Uterus (tissue), 2 donors: ENCODE measurements around the gene DENND2A.

Source experiments
- POLR2A ChIP-seq, 2 donors: fragments of 450-650 bp; IDR thresholded peaks; one replicate each; pipeline ENCODE4 v1.6.1; 2016; ENCODE audit warnings: antibody characterized with exemption in 2 of 2, mild to moderate bottlenecking in 1 of 2, moderate library complexity in 1 of 2
- TF ChIP-seq, protein P1 (sequence below), 4 experiments: fragments of 200-600 bp in 2 of 4; fragments of 450-650 bp in 2 of 4; sonication (generic) in 2 of 4; IDR thresholded peaks; one replicate each; pipeline ENCODE4 v1.5.1; 2016 to 2019; ENCODE audit warnings: antibody characterized with exemption in 4 of 4, mild to moderate bottlenecking in 2 of 4, moderate library complexity in 1 of 4

GRCh38 chr7:140485500-140486265 lies 154.9 kb downstream of the DENND2A start:
- TF ChIP-seq, protein P1, sequence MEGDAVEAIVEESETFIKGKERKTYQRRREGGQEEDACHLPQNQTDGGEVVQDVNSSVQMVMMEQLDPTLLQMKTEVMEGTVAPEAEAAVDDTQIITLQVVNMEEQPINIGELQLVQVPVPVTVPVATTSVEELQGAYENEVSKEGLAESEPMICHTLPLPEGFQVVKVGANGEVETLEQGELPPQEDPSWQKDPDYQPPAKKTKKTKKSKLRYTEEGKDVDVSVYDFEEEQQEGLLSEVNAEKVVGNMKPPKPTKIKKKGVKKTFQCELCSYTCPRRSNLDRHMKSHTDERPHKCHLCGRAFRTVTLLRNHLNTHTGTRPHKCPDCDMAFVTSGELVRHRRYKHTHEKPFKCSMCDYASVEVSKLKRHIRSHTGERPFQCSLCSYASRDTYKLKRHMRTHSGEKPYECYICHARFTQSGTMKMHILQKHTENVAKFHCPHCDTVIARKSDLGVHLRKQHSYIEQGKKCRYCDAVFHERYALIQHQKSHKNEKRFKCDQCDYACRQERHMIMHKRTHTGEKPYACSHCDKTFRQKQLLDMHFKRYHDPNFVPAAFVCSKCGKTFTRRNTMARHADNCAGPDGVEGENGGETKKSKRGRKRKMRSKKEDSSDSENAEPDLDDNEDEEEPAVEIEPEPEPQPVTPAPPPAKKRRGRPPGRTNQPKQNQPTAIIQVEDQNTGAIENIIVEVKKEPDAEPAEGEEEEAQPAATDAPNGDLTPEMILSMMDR (IDR thresholded peaks at IDR 0.05), result no peak
- no peak for TF ChIP-seq POLR2A (IDR thresholded peaks at IDR 0.05)
